GF-D8 (cell line): ENCODE data around the gene KISS1.

Experiments used
- DNase-seq: peaks from one replicate; lab custom pipeline; 2025; lab: John Stamatoyannopoulos, UW

KISS1 gene

DNA sequence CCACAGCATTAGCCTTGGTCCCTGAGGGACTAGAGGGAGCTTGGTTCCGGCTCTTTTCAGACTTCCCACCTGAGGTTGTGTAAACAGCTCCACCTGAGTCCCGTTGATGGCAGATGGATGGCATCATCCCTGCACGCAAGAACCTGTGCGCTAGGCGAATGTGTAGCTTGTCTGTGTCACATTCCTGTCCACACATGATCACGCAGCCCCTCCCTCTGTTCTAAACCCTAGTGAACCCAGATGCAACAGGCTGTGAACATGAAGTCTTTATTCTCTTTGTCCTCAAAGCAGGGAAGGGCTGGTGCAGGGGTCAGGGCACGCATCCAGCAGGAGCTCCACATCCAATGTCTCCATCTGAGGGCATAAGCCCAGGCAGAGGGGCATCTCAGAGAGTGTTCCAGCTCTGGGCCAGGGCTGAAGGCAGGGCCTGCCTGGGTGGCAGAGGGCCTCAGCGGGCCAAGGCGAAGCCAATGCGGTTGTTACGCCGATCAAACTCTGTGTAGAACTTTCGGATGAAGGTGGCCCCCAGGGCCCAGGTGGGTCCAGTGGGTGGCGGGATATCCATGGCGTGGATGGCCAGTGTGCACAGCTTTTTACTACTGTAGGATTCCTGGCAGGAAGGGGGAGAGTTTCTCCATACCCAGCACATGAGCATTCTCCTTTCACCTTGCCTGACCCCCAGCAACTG, 41.6 kb downstream of the KISS1 start:
- DNase-seq: no peak

DNA sequence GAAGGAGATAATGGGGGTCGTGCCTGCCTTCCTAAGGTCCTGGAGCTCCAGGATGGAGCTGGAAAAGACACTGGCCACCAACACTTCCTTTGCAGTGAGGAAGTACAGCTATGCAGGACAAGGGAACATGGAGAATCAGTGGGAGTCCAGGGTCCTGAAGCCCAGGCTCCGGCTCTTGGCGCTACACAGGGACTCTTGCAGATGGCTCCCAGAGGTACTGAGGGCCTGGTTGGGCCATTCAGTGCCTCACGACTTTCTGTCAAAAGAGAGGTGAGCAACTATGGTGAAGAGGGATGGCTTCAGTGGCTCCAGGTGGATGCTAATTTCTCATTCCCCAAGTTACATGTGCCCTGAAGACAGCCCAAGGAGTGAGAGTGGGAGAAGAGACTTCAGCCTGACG, 42.6 kb downstream of the KISS1 start:
- no peak for DNase-seq

DNA sequence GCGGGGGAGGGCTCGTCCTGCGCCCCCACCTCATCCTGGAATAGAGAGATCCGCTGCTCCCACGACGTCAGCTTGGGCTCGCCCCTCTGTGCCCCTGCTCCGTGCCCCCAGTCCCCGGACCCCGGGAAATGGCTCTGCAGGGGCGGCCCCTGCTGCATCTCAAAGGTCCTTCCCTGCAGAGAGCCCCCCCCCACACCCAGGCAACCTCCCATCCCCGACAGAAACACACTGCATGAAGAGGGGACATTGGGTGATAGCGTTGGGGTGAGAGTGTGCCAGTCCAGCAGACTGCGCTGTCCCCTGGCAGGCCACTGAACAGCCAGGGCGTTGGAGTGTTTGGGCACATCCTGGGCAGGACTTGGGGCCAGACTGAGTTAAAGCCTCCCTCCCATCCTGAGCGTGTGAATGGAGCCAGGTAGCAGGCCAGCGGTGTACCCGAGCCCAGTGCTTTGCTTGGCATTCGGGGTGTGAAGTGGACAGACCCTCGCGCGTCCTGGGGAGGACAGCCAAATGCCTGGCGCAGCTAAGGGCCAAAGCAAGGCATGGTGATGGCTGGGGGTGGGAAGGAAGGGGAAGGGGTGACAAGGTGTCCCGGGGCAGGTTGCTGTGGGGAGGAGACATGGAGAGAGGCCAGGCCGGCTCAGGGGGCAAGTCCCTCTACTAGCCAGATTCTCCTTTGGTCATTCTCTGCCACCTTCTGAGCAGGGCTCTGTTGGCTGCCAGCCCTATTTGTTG, 43.8 kb downstream of the KISS1 start:
- no peak for DNase-seq

DNA sequence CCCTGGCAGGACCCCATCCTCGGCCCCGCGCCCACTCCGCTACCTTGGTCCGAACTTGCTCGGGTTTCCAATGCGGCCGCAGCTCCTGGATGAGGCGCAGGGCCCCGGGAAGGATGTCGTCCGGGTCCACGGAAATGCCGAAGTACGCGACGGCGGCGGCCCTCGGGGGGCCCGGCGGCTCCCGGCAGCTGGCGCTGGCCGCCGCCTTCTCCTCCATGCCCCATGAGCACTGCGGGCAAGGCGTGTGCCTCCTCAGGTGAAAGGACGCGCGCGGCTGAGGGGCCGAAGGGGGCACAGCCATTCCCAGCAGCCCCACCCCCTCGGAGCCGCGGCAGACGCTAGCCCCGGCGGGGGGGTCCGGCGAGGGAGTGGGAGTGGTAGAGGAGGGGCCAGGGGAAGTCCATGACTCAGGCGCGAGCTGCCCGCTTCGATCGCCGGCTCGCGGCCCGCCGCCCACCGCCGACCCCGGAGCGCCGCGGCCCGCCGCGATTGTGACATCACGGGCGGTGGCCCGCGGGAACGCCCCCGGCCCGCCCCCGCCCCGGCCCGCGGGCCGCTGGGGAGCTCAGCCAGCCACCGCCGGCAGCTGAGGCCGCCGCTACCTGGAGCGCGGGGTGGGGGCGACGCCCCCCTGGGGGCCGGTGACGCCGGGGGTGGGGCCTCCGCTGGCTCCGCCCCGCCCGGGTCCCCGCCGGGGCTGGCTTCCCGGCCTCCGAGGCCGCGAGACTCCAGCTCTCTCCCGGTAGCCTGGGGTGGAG, 44.6 kb downstream of the KISS1 start, which contains the start of gene ETNK2:
ETNK2 (minus strand) TSS at position 493 of the 758 bp plus-strand sequence; CDS start at position 301, 192 bp downstream.
- no peak for DNase-seq

DNA sequence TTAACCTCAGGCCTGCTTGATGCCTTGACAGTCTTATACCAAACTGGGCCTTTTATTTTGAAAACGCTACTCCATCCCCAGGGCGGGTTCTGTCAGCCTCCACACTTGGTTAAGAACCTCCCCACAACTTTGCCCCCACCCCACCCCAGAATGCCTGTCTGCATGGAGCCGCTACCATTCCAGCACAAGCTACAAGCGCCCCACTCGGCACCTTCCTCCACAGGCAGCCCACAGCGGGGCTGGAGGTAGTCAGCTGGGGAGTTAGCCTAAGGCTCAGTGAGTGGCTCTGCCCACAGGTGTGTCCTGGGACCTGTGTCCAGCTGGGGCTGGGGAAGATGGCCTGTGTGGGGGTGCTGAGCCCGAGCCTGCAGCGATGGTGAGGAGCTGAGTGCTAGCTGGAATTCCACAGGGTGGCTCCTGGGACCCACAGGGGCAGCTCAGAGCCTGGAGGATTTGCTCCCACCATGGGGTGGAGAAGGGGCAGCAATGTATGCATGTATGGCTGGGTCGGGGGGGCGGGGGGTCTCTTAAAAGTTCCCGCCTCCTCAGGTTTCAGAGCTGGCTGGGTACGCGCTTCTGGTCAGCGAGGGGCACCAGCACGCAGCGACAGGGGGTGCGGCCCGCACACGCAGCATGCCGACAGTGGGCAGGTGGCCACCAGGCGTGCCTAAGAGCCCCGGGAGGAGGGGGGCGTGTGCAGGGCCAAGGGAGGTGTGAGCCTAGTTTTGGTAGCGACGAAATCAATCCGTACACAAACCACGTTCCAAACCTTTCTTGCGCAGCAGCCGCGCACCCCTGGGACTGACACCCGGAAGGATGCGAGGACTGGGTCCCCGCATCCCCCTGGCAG, 45.4 kb downstream of the KISS1 start:
- DNase-seq: no peak

DNA sequence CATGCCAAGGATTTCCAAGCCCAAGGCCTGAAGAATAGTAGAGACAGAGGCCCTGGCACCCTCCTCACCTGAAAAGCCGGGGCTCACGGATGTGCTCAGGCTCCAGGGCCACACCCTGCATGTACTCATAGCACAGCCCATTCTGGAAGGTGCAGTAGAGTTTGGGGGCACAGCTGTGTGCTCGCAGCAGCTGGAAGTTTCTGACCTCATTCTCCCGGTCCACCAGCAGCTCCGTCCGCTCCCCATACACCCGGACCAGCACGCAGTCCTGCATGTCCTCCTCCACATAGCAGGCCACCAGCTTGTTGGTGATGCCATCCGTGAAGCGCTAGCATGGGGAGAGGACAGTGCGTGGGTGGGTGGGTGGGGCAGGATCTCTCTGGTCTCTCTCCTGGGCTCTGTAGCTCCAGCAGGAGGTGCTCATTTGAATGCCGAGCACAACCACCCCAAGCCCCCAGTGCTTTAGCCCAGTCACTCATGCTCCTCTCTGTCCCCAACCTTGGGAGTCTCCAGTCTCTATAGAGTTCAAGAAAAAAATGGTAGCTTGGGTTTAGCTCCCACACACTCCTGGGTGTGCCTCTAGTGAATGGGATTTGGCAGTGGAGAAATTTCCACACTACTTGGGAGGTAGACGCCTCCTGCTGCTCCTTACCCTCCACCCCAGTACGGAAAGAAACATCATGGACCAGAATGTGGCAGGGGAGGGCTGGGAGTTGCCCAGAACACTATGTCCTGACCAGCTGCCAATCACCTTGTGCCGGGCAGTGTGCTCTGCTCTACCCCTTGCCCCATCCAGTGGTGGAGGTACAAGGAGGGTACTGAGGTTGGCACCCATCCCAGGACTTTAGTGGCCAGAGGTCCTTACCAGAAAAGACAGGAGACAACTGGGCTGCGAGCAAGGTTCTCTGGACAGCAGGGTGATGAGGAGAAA, 46.4 kb downstream of the KISS1 start:
- no peak for DNase-seq

DNA sequence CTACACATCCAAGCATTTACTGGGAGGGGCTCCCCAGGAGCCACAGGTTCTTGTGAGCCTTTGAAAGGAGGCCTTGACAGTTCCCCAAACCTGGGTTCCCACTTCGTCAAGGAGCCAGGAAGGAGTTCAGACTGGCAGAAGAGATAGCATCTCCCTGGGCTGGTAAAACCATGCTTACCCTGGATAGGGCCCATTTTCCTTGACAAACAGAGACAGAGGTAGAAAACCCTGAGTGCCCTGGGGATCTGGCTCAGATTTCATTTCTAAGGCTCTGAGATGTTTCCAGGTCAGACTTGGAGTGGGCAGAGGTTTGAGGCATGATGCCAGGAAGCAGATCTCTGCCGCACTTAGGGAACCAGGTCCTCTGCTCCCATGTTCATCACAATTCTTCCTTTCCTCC, 47.2 kb downstream of the KISS1 start:
- no peak for DNase-seq

DNA sequence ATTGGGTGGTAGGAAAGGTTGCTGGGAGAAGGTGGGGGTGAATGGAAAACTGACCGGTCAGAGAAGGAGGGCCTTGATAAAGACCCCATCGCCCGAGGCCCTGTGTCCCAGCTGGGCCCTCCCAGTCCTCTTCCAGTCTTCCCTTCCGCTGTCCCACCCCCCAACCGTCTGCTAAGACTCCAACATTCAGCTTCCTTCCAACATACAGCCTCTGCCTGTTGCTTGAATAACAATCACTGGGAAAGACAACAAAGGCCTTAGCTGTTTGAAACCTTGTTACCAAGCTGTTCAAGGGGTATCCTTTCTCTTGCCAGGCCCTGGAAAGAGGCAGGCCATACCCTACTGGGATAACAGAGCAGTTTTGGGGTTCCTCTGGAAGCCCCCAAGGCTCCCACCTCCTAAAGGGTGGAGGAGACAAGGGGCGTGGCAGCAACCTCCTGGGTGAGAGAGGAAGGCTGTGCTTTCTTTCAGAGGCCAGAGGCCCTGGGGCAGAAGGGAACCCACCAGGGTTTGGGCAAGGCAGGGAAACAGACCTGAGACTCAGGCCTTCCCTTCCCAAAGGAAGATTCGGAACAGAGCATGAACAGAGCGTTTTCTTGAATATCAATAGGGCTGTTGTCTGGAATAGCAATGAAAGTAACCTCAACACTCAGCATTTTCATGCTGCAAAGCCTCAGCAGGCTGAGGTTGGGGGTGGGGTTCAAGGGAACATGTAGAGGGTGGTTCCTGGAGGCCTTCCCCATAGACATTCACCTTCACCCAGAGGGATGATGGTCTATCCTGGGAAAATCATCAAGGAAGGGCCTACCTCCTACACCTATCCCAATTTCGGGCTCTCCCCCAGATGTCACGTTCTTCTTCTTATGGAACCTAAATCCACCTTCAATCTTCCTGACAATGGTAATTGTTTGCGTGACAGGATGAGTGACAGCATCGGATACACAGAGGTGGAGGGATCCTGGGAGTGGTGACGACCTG, 48.6 kb downstream of the KISS1 start:
- DNase-seq: no peak

DNA sequence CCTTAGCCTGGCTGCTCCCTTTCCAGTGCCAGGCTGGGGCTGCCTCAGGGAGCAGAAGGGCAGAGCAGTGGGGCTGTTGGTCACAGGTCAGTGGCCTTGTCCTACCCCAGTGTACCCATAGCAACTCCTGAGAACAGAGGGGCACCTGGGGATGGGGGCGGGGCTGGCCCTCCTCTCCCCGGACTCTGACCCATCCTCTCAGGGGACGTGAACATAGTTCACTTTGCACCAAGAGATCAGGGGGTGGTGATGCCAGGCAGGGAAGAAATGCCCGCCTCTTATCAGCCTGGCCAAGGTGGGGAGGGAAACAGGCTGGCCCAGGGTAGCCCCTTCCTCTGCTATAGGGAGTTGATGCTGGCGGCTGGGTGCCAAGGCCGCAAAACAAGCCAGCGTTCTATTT, 49.3 kb downstream of the KISS1 start:
- no peak for DNase-seq

DNA sequence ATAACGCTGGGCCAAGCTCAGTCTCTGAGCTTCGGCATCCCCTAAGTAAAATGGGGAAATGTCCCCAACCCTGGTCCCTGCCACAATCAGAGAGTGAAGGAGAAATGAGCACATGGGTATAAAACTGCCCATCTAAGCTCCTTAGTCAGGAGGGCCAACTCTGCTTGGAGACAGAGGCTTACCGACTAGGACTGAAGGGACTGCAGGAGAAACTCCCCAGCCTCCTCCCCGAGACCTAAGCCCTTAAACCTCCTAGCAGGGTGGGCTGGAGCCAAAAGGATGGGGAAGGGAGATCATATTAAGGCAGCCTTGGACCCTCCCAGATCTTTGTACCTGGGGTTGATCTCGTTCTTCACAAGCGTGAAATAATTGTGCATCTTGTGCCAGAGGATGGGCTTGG, 50.0 kb downstream of the KISS1 start:
- DNase-seq: no peak

DNA sequence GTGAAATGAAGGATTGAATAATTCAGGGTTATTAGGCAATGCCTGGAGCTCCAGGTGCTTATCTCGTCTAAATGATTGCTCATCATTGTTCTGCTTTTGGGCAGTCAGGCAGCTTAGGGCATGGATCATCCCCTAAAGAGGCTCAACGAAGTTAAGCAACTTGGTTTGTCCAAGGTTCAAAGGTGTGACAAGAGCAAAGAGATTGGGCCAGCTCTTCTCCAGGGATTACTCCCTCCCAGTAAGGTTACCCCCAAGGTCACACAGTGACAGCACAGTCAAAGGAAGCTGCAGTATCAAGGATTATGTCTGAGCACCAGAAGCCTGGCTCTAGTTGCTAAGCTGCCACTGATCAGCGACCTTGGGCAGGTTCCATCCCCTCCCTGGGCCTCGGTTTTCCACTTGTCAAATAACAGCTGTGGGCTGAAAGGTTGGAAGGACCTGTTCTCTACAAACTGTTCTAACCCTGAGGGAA, 51.2 kb downstream of the KISS1 start:
- DNase-seq: no peak

DNA sequence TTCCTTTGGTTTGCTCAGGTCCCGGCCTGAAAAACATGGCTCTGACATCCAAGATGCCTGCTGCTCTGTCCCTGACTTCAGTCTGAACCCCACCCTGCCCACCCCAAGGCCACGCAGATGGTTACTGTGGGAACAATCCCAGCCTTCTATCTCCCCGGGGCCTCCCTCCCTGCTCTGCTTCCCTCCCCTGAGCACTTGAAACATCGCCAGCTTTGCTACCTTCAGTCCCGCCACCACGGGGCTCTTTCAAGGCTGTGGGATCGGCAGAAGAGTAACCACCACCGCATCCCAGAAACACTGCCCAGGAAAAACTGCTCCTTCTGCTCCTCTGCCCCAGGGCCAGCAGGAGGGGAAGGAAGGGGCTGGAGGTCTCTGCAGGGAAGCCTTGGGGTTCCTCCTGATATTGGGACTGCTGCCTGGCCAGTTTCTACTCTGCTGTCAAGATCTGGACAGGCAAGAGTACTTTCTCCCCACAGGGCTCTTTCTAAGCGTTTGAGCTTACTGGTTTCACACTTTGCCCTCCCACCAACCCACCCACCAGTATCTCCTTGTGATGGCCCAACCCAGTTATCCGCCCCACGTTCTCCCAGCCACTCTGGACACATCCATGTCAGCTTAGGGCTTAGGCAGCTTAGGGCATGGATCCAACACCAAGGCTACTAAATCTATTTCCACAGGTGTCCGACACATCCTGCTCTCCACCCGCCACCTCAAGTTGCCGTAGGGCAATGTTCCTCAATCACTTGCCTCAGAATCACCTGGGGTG, 52.8 kb downstream of the KISS1 start:
- no peak for DNase-seq

DNA sequence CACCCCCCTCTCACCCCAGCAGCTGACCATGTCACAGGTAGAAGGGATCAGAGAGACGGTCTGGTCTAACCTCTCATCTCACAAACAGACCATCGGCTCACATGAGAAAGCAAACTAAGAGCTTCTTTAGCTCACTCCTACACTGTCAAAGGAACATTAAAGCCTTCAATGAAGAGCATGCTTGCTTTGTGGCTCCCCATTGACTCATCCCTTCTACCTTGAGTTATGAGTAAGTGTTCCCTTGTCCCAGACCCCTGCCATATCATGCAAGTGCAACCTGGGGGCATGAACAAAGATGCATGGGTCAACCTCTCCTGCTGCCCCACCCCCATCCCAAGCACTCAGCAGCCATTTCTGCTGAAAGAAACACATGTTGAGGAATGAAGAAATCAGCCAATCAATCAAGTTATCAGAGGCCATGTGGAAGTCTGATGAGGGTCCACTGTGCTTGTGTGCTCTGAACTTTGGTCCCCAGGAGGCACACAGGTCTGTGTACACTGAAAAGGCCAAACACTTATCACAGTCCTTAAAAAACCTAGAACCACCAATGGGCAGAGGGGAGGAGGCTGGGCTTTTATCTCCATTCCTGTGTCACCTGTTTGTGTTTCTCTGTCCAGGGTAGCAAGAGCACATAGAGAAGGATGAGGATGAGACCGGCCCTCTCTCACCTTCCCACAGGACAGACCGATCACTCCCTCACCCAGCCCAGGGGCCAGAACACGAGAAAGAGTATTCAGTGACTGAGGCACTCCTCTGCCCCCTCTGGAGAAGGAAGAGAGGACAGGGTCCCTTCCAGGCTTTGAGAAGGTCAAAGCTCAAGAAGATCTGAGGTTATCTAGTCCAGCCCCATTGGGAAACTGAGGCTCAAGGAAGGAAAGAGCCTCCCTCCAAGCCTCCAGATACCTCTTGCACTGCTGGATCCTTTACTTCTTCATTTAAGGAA, 54.0 kb downstream of the KISS1 start:
- DNase-seq: no peak

DNA sequence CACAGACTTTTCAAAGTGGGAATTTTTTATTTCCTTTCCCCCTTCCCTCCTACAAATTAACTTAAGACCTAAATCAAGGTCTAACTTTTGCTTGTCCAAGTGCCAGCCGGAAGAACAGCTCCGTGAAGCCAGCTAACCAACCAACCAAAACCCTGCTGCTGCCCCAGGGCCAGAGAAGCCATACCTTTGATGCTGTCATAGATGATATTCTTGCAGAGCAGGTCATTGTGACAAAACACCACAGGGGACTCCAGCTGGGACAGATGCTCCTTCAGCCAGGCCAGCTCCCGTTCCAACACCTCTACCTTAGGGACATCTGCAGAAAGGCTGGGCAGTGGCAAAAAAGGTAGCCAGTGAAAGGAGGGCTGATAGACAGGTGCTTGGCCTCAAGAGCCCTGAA, 55.2 kb downstream of the KISS1 start:
- no peak for DNase-seq
